GM21515 (cell line): ENCODE results near the gene TOMM70.
"Not testable (repeated sequence)": the region's sequence is repeated elsewhere in the genome, so short reads cannot be mapped to it uniquely, and the experiment has no call there.

Experiments
- ATAC-seq: cut with Tn5 transposase; IDR thresholded peaks from one replicate; pipeline ENCODE4 v1.9.1; 2021; ENCODE audit not compliant: unreplicated experiment

The TOMM70 gene

DNA sequence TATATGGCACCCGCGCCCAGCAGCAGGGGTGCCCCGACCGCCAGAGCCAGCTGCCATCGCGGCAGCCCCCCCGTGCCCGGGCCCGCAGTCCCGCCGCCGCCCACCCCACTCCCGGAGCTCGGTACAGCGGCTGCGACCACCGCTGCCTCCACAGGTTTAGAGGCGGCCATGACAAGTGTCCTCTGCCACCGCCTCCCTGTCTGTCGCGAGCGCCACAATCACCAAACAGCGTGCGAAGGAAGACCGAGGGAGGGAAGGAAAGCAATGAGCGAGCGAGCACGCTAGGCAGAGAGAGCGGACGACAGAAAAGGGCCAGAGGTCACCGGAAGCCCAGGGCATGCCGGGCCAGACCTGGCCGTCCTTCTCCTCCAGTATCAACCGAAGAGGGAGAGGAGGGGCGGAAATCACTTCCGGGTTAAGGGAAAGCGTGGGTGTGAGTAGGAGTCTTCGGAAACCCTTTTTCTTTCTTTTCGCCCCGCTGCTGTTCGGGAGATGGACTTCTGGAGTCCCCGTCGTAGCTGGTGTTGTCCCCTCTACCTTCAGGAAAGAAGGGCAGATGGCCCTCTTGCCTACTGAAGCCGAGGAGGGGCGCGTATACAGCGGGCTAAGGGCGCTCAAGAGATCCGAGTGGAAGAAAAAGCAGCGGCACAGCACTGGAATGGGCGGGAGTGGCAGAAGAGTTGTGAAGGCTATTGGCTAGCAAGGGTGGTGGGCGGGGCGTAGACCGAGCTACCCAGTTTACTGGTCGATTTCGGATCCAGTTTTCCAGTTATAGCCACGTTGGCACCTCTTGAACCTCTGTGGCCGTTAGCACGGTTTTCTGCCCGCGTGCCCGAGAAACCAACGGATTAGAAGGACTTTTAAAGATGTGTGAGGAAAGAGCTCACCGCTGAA lies at the start of gene TOMM70, which contains the start of gene LNP1:
Gene TOMM70 (minus strand): TSS at position 310 of the 894 bp plus-strand sequence. CDS start 140 bp downstream, at position 170.
Gene LNP1 (plus strand): TSS at position 760 of the 894 bp plus-strand sequence. CDS start 28,191 bp downstream, outside the sequence.
- ATAC-seq: peak; percentile 91

- ATAC-seq: no peak
Measured at GRCh38 chr3:100449214-100449613, 48.3 kb upstream of the TOMM70 start.

GRCh38 chr3:100448079-100448478 lies 47.2 kb upstream of the TOMM70 start:
- no peak for ATAC-seq

DNA sequence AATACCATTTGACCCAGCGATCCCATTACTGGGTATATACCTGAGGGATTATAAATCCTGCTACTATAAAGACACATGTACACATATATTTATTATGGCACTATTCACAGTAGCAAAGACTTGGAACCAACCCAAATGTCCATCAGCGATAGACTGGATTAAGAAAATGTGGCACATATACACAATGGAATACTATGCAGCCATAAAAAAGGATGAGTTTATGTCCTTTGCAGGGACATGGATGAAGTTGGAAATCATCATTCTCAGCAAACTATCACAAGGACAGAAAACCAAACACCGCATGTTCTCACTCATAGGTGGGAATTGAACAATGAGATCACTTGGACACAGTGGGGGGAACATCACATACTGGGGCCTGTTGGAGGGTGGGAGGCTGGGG lies 46.2 kb upstream of the TOMM70 start:
- not testable (repeated sequence) for ATAC-seq

- no peak for ATAC-seq
Measured at GRCh38 chr3:100443690-100444089, 42.8 kb upstream of the TOMM70 start.

DNA sequence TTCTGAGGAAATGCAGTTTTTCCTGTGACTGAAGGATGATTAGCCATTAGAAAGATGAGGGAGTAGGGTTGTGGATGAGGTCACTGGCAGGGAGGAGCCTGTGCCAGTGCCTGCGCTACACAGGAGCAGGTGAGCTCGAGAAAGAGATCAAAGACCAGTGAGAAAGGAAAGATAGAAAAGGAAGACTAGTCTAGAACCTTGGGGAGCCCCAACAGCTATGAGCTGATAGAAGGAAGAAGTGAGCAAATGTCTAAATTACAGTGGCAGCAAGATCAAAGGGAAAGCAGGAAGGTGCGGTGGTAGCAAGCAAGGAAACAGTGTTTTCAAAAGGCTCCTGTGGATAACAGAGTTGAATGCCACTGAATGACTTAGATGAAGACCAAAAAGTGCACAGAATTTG lies 40.0 kb upstream of the TOMM70 start:
- ATAC-seq: no peak

DNA sequence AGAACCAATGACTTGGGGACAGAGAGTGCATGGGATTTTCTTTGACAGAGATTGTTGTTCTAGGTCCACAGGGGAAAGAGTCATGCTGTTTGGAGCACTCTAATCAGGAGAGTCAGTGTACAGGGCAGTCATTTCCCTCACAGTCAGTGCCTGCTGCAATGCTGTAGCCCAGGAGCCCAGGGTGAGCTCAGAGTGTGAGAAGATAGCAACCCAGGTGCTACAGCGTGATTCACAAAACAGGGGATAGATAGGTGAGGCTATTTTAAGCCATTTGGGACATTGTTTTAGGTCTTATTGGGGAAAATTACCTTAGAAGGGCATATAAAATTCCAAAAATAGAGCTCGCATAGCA lies 37.7 kb upstream of the TOMM70 start:
- ATAC-seq: no peak

DNA sequence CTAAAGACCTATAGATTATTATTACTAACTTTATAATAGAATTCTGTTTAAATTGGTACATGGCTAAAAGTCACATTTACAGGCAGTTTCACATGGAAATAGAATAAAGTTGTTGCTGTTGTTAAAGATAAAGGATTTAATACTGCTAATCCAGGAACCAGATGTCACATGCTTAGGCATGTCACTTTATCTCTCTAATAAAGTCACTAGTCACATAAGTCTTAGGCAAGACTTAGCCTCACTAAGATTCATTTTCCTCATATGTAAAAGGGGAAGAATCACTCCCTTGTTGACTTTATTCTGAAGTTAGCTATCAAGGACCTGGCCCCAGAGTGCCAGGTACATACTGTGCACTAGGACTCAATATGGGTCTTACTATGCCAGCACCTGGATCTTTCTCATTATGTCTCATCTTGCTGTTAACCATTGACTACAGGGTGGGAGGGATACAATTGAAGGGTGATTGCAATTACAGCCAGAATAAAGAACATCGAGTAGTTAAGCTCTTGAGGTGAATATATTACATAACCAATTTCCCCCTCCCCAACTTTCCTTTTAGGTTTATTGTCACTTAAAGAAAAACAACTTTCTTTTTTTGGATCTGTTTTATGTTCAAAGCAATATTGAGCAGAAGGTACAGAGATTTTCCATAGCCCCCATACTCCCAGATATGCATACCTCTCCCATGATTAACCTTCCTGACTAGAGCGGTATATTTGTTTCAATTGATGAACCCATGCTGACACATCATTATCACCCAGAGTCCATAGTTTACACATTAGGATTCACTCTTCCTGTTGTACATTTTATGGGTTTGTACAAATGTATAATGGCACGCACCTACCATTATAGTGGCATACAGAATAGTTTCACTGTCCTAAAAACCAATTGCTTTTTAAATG lies 37.1 kb upstream of the TOMM70 start:
- no peak for ATAC-seq

- no peak for ATAC-seq
Measured at GRCh38 chr3:100436951-100437350, 36.1 kb upstream of the TOMM70 start.

DNA sequence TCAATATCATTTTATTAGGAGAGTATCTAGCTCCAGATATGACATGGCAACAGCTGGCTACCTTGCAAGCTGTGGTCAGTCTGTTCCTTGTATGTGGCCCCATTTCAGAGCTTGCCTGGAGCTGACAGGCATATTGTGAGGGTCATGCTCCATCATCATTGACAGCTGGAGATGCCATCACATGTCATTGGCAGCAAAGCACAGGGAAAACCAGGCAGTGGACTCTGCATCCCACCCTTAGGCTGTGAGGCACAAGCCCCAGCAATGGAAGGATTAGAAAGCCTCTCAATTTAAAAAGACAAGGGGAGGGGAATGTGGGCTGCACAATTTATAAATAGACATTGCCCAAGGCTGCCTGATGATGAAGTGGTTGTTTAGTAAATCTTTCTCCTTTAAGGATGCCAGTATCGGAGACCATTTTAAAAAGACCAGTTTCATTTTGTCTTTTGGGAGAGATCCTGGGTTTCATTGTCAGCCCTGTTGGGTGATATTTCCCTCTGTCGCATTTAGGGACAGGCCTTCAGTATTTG lies 28.4 kb upstream of the TOMM70 start:
- ATAC-seq: no peak

DNA sequence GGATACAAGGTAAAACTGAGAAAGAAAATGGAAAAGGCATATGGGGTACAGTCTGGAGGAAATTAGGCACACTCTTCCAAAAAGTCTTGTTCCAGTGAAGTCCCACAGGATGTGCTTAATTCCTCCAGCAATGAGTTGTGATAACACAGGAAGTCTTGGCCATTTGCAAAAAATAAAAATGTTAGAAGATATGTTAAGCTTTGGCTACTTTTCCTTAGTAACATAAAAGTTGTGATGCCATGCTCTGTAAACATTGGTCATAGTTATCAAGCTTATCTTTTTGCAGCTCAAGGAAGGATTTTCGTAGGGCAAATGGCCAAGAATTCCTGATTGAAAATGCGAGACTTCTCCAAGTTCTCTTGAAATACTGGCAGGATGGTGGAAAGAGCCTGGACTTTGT lies 26.8 kb upstream of the TOMM70 start:
- no peak for ATAC-seq

- ATAC-seq: no peak
Measured at GRCh38 chr3:100426067-100426682, 25.3 kb upstream of the TOMM70 start.

GRCh38 chr3:100425316-100425715 lies 24.4 kb upstream of the TOMM70 start:
- no peak for ATAC-seq

DNA sequence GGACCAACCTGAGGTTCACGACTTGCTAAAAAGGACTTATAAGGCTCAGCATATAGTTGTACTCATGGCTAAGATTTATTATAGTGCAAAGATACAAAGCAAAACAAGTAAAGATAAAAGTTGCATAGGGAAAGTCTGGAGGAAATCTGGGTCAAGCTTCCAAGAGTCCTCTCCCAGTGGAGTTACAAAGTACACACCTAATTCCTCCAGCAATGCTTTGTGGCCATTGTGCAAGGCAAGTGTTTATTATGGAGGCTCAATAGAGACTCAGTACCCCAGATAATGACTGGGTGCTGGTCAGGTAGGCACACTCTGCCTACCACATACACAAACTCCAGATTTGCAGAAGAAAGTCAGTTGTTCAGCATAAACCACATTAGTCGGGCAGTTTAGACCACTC lies 23.4 kb upstream of the TOMM70 start:
- no peak for ATAC-seq

GRCh38 chr3:100423611-100424010 lies 22.7 kb upstream of the TOMM70 start:
- no peak for ATAC-seq

GRCh38 chr3:100420885-100421284 lies 20.0 kb upstream of the TOMM70 start:
- ATAC-seq: no peak

DNA sequence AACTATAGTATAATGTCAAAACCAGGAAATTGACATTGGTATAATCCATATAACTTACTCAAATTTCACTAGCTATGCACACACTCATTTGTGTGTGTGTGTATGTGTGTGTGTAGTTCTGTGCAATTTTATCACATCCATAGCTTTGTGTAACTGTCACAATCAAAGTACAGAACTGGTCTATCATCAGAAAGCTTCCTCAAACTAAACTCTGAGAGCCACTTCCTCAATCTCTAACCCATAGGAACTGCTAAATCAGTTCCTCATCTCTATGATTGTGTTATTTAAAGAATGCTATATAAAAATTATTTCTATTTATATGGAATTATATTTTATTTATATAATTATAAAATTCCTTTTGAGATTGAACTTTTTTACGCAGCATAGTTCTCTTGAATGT lies 18.5 kb upstream of the TOMM70 start:
- no peak for ATAC-seq

GRCh38 chr3:100416863-100417262 lies 16.0 kb upstream of the TOMM70 start:
- ATAC-seq: no peak

- ATAC-seq: no peak
Measured at GRCh38 chr3:100416176-100416575, 15.3 kb upstream of the TOMM70 start.

GRCh38 chr3:100413613-100414012 lies 12.7 kb upstream of the TOMM70 start:
- no peak for ATAC-seq
